HUES48 (cell line): ENCODE measurements around the gene RAPGEF5.

Experiments
- H3K27ac ChIP-seq: one replicate; pipeline ENCODE4 v1.7.0; 2013; ENCODE audit warnings: low read depth, low read length, inconsistent platforms
- H3K27me3 ChIP-seq: 2 replicates; pipeline ENCODE4 v1.6.1; 2013; ENCODE audit warnings: mild to moderate bottlenecking, low read length; ENCODE audit not compliant: control insufficient read depth, insufficient read depth
- H3K36me3 ChIP-seq: 2 replicates; pipeline ENCODE4 v1.6.1; 2013; ENCODE audit warnings: low read length; ENCODE audit not compliant: control insufficient read depth, insufficient read depth
- H3K4me1 ChIP-seq: 2 replicates; pipeline ENCODE4 v1.6.1; 2013; ENCODE audit warnings: mild to moderate bottlenecking, low read length; ENCODE audit not compliant: control insufficient read depth, insufficient read depth
- H3K4me3 ChIP-seq: 2 replicates; pipeline ENCODE4 v1.5.1; 2013; ENCODE audit warnings: mild to moderate bottlenecking, low read depth, low read length
- H3K9ac ChIP-seq: 2 replicates; pipeline ENCODE4 v1.6.1; 2013; ENCODE audit warnings: mild to moderate bottlenecking, low read depth, low read length, moderate library complexity
- H3K9me3 ChIP-seq: 2 replicates; pipeline ENCODE4 v1.6.1; 2013; ENCODE audit warnings: low read length; ENCODE audit not compliant: control insufficient read depth, insufficient read depth

Gene RAPGEF5

GRCh38 chr7:22121702-22122474 is 235.1 kb downstream of the RAPGEF5 start:
- no peak overlapping the region for H3K27ac ChIP-seq
- H3K36me3 ChIP-seq = peaks cover 6% of the 10 kb centered on the region; the same call in 1 of the 2 replicates
- H3K27me3 ChIP-seq = no peaks in the 10 kb centered on the region
- H3K4me3 ChIP-seq = no peak overlapping the region
- H3K9me3 ChIP-seq = no peaks in the 10 kb centered on the region
- no peak overlapping the region for H3K9ac ChIP-seq
- H3K4me1 ChIP-seq = 0 out of 2 replicates have a peak, but pooled peaks cover 8% of the 10 kb centered on the region

- H3K36me3 ChIP-seq = peaks cover 6% of the 10 kb centered on the region; the same call in 1 of the 2 replicates
- H3K27me3 ChIP-seq = no peaks in the 10 kb centered on the region
- no peaks in the 10 kb centered on the region for H3K9me3 ChIP-seq
- H3K9ac ChIP-seq = no peak overlapping the region
- H3K27ac ChIP-seq = no peak overlapping the region
- 0 out of 2 replicates have a peak, but pooled peaks cover 8% of the 10 kb centered on the region for H3K4me1 ChIP-seq
- no peak overlapping the region for H3K4me3 ChIP-seq
Observed at GRCh38 chr7:22120391-22121053, 236.4 kb downstream of the RAPGEF5 start.

GRCh38 chr7:22117222-22117621 is 239.7 kb downstream of the RAPGEF5 start:
- H3K27me3 ChIP-seq = no peaks in the 10 kb centered on the region
- no peak overlapping the region for H3K9ac ChIP-seq
- H3K4me1 ChIP-seq = peaks cover 4% of the 10 kb centered on the region; the same call in 1 of the 2 replicates
- no peak overlapping the region for H3K27ac ChIP-seq
- no peaks in the 10 kb centered on the region for H3K9me3 ChIP-seq
- peaks cover 5% of the 10 kb centered on the region; the same call in 1 of the 2 replicates for H3K36me3 ChIP-seq
- no peak overlapping the region for H3K4me3 ChIP-seq

- peaks cover 4% of the 10 kb centered on the region; the same call in 1 of the 2 replicates for H3K4me1 ChIP-seq
- no peaks in the 10 kb centered on the region for H3K9me3 ChIP-seq
- no peaks in the 10 kb centered on the region for H3K36me3 ChIP-seq
- no peak overlapping the region for H3K4me3 ChIP-seq
- H3K27ac ChIP-seq = no peak overlapping the region
- no peak overlapping the region for H3K9ac ChIP-seq
- no peaks in the 10 kb centered on the region for H3K27me3 ChIP-seq
Observed at GRCh38 chr7:22116451-22117030, 240.4 kb downstream of the RAPGEF5 start.

- H3K27me3 ChIP-seq = no peaks in the 10 kb centered on the region
- H3K9ac ChIP-seq = no peak overlapping the region
Observed at GRCh38 chr7:22115689-22116088, 241.3 kb downstream of the RAPGEF5 start.

GRCh38 chr7:22114440-22114981 is 242.4 kb downstream of the RAPGEF5 start:
- Histone ChIP-seq H3K4me1 (peaks cover 4% of the 10 kb centered on the region; the same call in 1 of the 2 replicates), H3K27me3 (no peaks in the 10 kb centered on the region), H3K36me3 (no peaks in the 10 kb centered on the region), H3K9ac (no peak overlapping the region), H3K9me3 (no peaks in the 10 kb centered on the region), H3K4me3 (no peak overlapping the region), H3K27ac (no peak overlapping the region)

More at GRCh38 chr7:22115689-22116088, 241.3 kb downstream of the RAPGEF5 start:
- H3K4me3 ChIP-seq = no peak overlapping the region
- peaks cover 4% of the 10 kb centered on the region; the same call in 1 of the 2 replicates for H3K4me1 ChIP-seq
- H3K36me3 ChIP-seq = no peaks in the 10 kb centered on the region
- H3K27ac ChIP-seq = no peak overlapping the region
- H3K9me3 ChIP-seq = no peaks in the 10 kb centered on the region

- Histone ChIP-seq H3K9ac (no peak overlapping the region), H3K27ac (no peak overlapping the region)
Observed at GRCh38 chr7:22113041-22113440, 243.9 kb downstream of the RAPGEF5 start.

GRCh38 chr7:22111661-22112060 is 245.3 kb downstream of the RAPGEF5 start:
- H3K27me3 ChIP-seq = no peaks in the 10 kb centered on the region
- no peaks in the 10 kb centered on the region for H3K9me3 ChIP-seq
- H3K27ac ChIP-seq = no peak overlapping the region
- no peak overlapping the region for H3K9ac ChIP-seq
- H3K36me3 ChIP-seq = no peaks in the 10 kb centered on the region
- H3K4me3 ChIP-seq = no peak overlapping the region
- peaks cover 4% of the 10 kb centered on the region; the same call in 1 of the 2 replicates for H3K4me1 ChIP-seq

More at GRCh38 chr7:22113041-22113440, 243.9 kb downstream of the RAPGEF5 start:
- peaks cover 4% of the 10 kb centered on the region; the same call in 1 of the 2 replicates for H3K4me1 ChIP-seq
- no peak overlapping the region for H3K4me3 ChIP-seq
- H3K9me3 ChIP-seq = no peaks in the 10 kb centered on the region
- H3K27me3 ChIP-seq = no peaks in the 10 kb centered on the region
- no peaks in the 10 kb centered on the region for H3K36me3 ChIP-seq

GRCh38 chr7:22110881-22111280 is 246.1 kb downstream of the RAPGEF5 start:
- Histone ChIP-seq H3K9ac (no peak overlapping the region), H3K27ac (no peak overlapping the region), H3K27me3 (no peaks in the 10 kb centered on the region), H3K4me1 (peaks cover 4% of the 10 kb centered on the region; the same call in 1 of the 2 replicates), H3K36me3 (no peaks in the 10 kb centered on the region), H3K4me3 (no peak overlapping the region), H3K9me3 (no peaks in the 10 kb centered on the region)

- H3K9me3 ChIP-seq = no peaks in the 10 kb centered on the region
- no peaks in the 10 kb centered on the region for H3K27me3 ChIP-seq
- H3K36me3 ChIP-seq = no peaks in the 10 kb centered on the region
- no peak overlapping the region for H3K4me3 ChIP-seq
- H3K27ac ChIP-seq = no peak overlapping the region
- no peak overlapping the region for H3K9ac ChIP-seq
- H3K4me1 ChIP-seq = peaks cover 4% of the 10 kb centered on the region; the same call in 1 of the 2 replicates
Observed at GRCh38 chr7:22110227-22110839, 246.6 kb downstream of the RAPGEF5 start.
